ENCODE measurements around the gene ZNF136. TPM values are rescaled to one million over a fixed set of nuclear protein-coding genes. Genes with fewer than 3 reads are reported as not detected.

The ZNF136 gene
- total RNA-seq: 19.4 TPM

DNA sequence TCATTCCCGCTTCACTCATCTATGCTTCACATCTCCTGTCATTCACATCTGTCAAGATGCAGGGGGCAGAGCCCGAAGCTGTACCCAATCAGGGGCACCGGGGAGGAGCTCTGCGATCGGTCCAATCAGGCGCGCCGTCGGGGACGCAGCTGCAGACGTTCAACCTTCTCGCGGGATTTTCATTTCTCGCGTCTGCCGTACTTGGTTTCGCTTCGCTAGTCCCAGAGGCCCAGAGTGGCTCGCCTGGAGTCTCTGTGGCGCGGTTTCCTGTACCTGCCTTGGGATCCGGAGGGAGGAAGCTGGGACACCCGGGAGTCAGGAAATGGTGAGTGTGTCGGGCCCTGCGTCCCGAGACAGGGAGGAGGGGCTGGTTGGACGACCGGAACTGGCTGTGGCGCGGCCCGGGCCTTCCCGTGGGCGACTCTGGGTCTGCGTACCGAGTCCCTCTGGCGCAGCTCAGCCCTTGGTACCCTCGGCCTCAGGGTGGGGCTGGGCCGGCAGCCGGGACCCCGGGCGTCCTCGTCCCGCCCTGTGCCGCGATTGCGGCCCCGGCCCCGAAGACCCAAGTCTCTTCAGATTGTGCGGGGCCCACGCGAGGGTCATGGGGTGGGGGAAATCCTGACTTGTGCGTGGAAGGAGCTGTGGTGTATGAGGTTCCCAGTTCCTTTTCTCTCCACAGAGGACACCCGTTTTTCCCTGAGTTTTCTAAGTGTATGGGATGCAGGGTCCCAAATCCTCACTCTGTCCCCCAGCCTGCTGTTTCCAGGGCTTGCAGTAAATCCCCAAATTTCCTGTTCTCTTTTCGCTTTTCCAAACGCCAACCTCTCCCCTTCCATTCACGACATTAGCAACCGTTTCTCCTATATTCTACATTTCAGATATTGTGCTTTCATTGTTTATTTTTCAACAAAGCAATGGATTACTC, at the start of gene ZNF136:
Gene ZNF136, plus strand, starts transcription at position 215 of the 925 bp plus-strand sequence. Its CDS starts 108 bp downstream, at position 323.
- DNase-seq: peak; percentile 94

- DNase-seq: no peak
Observed at GRCh38 chr19:12113121-12113520, 49.8 kb upstream of the ZNF136 start.

DNA sequence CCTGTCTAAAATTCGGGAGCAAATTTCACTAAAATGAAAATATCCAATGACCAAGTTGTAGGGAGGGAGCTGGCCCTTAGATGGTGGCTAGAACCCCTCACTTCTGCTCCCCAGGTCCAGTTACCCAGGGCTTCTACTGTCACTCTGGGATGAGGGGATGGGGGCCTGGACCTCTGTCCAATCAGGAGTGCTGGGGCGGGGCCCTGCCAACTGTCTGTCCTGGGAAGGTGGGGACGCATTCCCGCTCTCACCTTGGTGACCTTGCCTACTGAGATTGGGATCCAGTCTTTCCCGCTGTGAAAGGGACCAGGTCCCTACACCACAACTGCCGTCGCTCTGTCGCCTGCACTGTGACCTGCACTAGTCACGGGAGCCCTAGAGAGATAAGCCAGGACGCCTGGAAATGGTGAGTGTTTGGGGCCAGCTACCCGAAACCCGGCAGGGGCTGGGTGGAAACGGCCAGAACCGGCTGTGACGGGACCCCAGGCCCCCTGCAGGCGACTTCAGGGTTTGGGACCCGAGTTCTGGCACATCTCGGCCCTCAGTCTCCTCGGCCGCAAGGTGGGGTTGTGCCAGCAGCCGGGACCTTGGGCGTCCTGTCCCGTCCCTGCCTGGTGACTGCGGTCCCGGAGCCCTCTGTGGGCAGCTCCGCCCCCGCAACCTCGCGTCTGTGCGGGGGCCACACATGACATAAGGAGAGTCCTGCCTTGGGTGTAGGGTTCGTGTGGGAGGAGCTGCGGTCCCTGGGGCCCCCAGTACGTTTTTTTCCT, 45.5 kb upstream of the ZNF136 start:
- no peak for DNase-seq

DNA sequence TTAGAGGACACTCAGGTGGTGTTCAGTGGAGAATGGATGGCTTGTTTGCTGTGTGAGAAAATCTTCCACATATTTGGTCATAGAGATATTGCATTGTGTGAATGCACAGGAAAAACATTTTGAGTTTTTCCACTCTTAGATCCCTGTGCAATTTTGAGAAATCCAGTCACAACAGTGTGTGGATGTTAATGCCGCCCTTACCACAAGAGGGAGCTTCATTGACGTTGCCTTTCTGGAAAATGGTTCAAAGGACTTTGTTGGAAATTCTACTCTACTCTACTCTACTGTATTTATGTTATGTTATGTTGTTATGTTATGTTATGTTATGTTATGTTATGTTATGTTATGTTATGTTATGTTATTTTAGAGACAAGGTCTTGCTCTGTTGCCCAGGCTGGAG, 36.2 kb upstream of the ZNF136 start:
- DNase-seq: no peak

DNA sequence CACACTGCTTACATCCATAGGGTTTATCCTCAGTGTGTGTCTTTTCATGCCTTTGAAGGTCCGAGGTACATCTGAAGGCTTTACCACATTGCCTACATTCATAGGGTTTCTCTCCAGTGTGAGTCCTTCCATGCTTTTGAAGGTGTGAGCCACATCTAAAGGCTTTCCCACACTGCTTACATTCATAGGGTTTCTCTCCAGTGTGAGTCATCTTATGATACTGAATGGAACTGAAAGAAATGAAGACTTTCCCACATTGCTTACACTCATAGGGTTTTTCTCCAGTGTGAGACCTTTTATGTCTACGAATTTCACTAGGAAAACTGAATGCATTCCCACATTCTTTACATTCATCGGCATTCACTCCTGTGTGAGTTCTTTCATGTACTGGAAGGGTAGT, 29.8 kb upstream of the ZNF136 start:
- no peak for DNase-seq

- no peak for DNase-seq
Observed at GRCh38 chr19:12137221-12137940, 25.5 kb upstream of the ZNF136 start.

DNA sequence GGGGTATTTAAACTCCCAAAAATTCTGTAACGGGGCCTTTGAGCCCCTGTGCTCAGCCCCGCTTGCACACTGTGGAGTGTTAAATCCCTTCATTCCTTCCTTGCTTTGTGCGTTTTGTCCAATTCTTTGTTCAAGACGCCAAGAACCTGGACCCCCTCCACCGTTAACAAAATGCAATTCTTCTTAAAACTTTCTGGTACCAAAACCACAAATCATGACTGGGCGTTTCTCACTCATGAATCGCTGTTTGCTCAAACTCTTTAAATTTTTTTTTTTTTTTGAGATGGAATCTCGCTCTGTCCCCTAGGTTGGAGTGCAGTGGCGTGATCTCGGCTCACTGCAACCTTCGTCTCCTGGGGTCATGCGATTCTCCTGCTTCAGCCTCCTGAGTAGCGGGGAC, 23.6 kb upstream of the ZNF136 start:
- no peak for DNase-seq

- DNase-seq: peak; percentile 91
Observed at GRCh38 chr19:12139885-12140544, 22.9 kb upstream of the ZNF136 start, which contains the start of gene ZNF20. Gene ZNF20, minus strand, starts transcription at chr19:12140350. Its CDS starts 168 bp downstream, at chr19:12140182.

- DNase-seq: peak; percentile 82
Observed at GRCh38 chr19:12140545-12141404, 22.1 kb upstream of the ZNF136 start.

DNA sequence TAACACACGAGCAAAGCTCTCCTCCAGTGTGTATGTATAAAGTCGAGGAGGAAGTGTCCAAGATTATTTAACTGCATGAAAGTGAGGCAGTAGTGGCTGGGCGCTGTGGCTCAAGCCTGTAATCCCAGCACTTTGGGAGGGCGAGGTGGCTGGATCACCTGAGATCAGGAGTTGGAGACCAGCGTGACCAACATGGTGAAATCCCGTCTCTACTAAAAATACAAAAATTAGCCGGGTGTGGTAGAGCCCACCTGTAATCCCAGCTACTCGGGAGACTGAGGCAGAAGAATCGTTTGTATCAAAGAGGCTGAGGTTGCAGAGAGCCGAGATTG, 21.5 kb upstream of the ZNF136 start:
- no peak for DNase-seq

GRCh38 chr19:12145348-12145747, 17.5 kb upstream of the ZNF136 start:
- no peak for DNase-seq

GRCh38 chr19:12155324-12155860, 7.5 kb upstream of the ZNF136 start:
- no peak for DNase-seq

- DNase-seq: peak; percentile 79
Observed at GRCh38 chr19:12156223-12157058, 6.5 kb upstream of the ZNF136 start, which contains the start of gene ZNF625. Gene ZNF625, minus strand, starts transcription at chr19:12156734. Its CDS starts 176 bp downstream, at chr19:12156558.

GRCh38 chr19:12159773-12160414, 3.0 kb upstream of the ZNF136 start:
- no peak for DNase-seq

- DNase-seq: no peak
Observed at GRCh38 chr19:12162513-12162881, 399 bp upstream of the ZNF136 start.

DNA sequence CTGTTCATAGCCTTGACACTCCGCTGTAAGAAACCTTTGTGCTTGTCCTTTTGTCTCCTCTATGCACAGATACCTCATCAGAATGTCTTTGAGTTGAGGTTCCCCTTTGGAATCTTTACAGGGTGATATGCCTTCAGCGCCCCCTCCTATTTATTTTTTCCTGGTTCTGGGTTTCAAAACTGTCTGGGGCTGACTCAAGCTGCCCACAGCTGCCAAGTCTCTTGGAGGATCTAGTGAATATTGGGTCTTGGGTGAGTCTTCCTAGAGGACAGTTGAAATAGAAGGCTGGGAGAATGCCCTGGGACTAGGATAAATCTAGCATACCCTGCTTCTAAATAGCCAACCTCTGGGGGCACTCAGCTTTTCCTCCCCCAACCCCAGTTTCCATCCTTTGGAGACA, 930 bp downstream of the ZNF136 start:
- no peak for DNase-seq

DNA sequence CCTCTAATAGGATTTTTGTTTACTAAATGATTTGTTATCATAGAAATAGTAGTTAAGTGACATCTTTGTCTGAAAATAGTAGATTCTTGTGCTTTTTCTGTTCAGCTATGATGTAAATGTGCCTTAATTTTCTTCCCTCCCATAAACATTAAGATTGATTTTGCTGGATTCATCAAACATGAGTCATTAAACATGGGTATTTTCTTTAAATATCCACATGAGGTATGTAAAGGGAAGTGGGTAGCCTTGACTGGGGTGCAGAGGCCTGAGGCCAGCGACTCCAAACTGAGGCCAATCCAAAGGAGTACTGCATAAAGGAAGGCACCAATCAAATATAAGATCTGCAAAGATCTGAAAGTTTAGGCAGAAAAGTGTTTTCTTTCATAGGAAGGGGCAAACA, 3.7 kb downstream of the ZNF136 start:
- DNase-seq: no peak

GRCh38 chr19:12180377-12180776, 17.5 kb downstream of the ZNF136 start:
- DNase-seq: no peak

DNA sequence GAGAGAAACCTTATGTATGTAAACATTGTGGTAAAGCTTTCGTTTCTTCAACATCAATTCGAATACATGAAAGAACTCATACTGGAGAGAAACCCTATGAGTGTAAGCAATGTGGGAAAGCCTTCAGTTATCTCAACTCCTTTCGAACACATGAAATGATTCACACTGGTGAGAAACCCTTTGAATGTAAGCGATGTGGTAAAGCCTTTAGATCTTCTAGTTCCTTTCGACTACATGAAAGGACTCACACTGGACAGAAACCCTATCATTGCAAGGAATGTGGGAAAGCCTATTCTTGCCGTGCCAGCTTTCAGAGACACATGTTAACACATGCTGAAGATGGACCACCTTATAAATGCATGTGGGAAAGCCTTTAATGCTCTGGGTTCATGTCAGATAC, 24.7 kb downstream of the ZNF136 start:
- DNase-seq: no peak

All from skin of body (tissue), 2 donors.